ENCODE data around the gene NOL11.
"Not testable (repeated sequence)": the region's sequence is repeated elsewhere in the genome, so short reads cannot be mapped to it uniquely, and the experiment has no call there.

NOL11 gene

DNA sequence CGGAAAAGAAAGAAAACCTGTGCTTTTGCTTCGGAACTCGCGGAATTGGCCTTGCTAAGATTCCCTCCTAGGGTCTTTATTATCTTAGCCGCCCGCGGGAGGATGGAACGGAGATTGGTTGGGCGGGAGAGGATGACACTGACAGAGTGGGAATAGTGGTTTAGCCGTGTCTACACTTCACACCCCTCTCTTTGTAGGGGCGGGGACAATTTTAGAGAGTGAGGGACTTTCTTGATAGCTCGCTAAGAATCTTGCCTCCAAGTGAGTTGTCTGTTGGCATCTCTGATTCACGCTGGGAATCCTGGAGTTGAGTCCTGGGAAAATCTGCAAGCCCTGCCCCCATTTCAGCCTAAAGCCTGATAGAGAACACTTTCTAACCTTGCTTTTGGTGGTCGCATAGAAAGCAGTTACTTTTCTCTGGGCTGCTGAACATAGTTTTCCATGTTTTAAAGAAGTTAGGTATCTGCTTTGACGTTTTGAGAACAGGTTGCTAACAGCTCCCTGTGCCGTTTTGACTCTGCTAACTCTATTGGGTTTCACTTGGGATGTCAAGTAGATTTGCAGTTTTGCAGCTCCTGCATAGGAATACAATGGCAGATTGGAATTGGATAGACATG, 697 bp downstream of the NOL11 start:
- Mint-ChIP-seq H3K4me3 (peak overlapping the region; percentile 92), H3K36me3 (peaks cover 29% of the 10 kb centered on the region), H3K27me3 (no peaks in the 10 kb centered on the region), H3K9me3 (no peaks in the 10 kb centered on the region), H3K4me1 (peaks cover 36% of the 10 kb centered on the region), H3K27ac (peak overlapping the region; percentile 98)
- no peak for DNase-seq
- CTCF ChIA-PET = interaction anchor here (1.0 to 2.0 kb wide), 4 partner anchors 10 to 344 kb away, joined by 3 to 6 read pairs (median 4); partner anchors contain the start of gene BPTF

DNA sequence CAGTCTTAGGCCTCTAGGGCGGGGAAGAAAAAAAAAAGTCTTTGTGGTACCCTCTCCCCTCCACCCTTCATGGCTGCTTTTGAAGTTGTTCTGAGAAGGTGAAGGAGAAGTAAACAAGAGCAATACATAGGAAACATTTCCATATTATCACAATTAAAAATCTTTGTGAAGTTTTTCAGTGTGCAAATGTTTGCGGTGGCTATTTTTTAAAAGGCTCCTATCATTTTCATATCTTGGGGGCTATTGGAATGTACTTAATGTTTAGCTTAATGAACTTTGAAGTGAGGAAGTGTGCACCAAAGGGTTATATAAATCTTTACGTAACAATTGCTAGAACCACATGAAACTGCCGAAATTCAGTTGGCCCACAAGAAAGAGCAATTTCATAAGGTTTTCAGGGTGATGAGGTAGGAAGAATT, 7.6 kb downstream of the NOL11 start:
- no peaks in the 10 kb centered on the region for H3K9me3 Mint-ChIP-seq
- no peaks in the 10 kb centered on the region for H3K27me3 Mint-ChIP-seq
- DNase-seq = peak; percentile 36
- H3K27ac Mint-ChIP-seq = peak overlapping the region; percentile 99
- CTCF ChIA-PET = no interaction called here
- H3K4me1 Mint-ChIP-seq = peaks cover 60% of the 10 kb centered on the region
- peak overlapping the region; percentile 48 for H3K4me3 Mint-ChIP-seq
- H3K36me3 Mint-ChIP-seq = peaks cover 73% of the 10 kb centered on the region

DNA sequence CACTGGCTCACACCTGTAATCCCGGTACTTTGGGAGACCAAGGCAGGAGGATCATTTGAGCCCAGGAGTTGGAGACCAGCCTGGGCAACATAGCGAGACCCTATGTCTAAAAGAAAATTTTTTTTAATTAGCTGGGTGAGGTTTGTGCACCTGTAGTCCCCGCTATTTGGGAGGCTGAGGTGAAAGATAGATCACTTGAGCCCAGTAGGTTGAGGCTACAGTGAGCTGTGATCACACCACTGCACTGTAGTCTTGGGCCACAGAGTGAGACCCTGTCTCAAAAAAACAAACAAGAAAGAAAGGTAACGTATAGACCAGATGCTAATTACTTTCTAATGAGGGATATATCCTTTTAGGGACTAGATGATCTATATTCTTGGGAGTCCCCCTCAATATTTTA, 8.1 kb downstream of the NOL11 start:
- H3K27ac Mint-ChIP-seq = peak overlapping the region; percentile 99
- H3K36me3 Mint-ChIP-seq = peaks cover 75% of the 10 kb centered on the region
- no peaks in the 10 kb centered on the region for H3K9me3 Mint-ChIP-seq
- CTCF ChIA-PET = no interaction called here
- no peaks in the 10 kb centered on the region for H3K27me3 Mint-ChIP-seq
- peak overlapping the region; percentile 48 for H3K4me3 Mint-ChIP-seq
- peaks cover 57% of the 10 kb centered on the region for H3K4me1 Mint-ChIP-seq
- DNase-seq = no peak

DNA sequence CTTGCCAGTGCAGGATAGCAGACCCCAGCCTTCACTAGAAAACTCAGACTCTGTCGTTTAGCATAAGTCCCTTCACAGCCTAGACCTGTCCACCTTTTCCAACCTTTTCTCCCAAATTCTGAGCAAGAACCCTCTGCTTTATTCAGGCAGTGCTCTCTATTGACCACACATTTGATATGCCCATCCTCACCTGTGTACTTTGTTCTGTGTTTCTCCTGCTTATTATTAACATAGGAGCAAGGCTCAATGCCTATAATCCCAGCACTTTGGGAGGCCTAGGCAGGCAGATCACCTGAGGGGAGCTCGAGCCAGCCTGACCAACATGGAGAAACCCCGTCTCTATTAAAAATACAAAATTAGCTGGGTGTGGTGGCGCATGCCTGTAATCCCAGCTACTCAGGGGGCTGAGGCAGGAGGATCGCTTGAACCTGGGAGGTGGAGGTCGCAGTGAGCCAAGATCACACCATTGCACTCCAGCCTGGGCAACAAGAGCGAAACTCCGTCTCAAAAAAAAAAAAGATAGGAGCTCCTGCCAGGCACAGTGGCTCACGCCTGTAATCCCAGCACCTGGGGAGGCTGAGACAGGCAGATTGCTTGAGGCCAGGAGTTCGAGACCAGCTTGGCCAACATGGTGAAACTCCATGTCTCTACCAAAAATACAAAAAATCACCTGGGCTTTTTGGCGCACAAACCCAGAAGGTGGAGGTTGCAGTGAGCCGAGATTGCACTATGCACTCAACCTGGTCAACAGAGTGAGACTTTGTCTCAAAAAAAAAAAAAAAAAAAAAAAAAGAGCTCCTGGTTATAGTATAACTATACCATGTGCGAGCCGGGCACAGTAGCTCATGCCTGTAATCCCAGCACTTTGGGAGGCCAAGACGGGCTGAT, 9.7 kb downstream of the NOL11 start:
- H3K9me3 Mint-ChIP-seq, H3K27me3 Mint-ChIP-seq, H3K4me3 Mint-ChIP-seq, CTCF ChIA-PET, DNase-seq: not testable (repeated sequence)
- peaks cover 49% of the 10 kb centered on the region for H3K4me1 Mint-ChIP-seq
- peaks cover 70% of the 10 kb centered on the region for H3K36me3 Mint-ChIP-seq
- peak overlapping the region; percentile 99 for H3K27ac Mint-ChIP-seq

DNA sequence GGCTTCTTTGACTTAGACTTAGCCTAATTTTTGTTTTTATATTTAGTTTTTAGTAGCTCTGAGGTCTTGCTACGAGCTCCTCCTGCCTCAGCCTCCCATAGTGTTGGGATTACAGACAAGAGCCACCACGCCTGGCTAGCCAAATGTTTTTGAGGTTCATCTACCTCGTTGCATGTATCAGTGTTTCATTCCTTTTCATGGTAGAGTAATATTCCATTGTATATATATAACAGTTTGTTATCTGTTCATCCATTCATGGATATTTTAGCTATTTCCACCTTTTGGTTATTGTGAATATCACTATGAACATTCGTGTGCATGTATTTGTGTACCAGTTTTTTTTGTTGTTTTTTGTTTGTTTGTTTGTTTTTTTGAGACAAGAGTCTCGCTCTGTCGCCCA, 12.2 kb downstream of the NOL11 start:
- Mint-ChIP-seq H3K9me3 (no peaks in the 10 kb centered on the region), H3K27ac (peak overlapping the region; percentile 5), H3K4me1 (peaks cover 45% of the 10 kb centered on the region), H3K4me3 (no peak overlapping the region), H3K36me3 (peaks cover 73% of the 10 kb centered on the region), H3K27me3 (no peaks in the 10 kb centered on the region)
- no peak for DNase-seq
- CTCF ChIA-PET = no interaction called here

DNA sequence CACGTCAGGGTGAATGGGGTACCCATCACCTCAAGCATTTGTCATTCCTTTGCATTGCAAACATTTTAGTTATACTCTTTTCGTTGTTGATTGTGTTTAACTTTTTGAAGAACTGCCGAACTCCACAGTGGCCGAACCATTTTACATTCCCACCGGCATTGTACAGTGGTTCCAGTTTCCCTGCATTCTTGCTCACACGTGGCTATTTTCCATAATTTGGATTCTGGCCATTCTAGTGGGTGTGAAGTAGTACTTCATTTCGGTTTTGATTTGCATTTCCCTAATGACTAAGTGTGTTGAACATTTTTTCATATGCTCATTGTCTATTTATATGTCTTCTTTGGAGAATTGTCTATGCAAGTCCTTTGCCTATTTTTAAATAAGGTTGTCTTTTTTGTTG, 13.0 kb downstream of the NOL11 start:
- Mint-ChIP-seq H3K27ac (no peak overlapping the region), H3K4me1 (peaks cover 37% of the 10 kb centered on the region), H3K36me3 (peaks cover 67% of the 10 kb centered on the region), H3K9me3 (no peaks in the 10 kb centered on the region), H3K27me3 (no peaks in the 10 kb centered on the region), H3K4me3 (no peak overlapping the region)
- DNase-seq = no peak
- CTCF ChIA-PET = no interaction called here

DNA sequence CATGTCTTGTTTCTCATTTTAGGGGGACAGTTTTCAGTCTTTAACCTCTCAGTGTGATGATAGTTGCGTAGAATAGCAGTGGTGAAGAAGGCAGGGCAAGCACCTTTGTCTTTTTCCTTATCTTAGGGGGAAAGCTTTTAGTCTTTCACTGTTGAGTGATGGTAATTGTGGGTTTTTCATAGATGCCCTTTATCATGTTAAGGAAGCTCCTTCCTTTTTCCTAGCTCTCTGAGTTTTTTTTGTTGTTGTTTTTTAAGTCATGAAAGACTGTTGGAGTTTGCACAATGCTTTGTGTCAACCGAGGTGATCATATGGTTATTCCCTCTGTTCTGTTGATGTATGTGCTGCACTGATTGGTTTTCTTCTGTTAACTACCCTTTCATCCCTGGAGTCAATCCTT, 15.7 kb downstream of the NOL11 start:
- Mint-ChIP-seq H3K36me3 (peaks cover 74% of the 10 kb centered on the region), H3K4me1 (peaks cover 18% of the 10 kb centered on the region), H3K27me3 (no peaks in the 10 kb centered on the region), H3K4me3 (no peak overlapping the region), H3K27ac (no peak overlapping the region), H3K9me3 (no peaks in the 10 kb centered on the region)
- CTCF ChIA-PET = no interaction called here
- DNase-seq = no peak

DNA sequence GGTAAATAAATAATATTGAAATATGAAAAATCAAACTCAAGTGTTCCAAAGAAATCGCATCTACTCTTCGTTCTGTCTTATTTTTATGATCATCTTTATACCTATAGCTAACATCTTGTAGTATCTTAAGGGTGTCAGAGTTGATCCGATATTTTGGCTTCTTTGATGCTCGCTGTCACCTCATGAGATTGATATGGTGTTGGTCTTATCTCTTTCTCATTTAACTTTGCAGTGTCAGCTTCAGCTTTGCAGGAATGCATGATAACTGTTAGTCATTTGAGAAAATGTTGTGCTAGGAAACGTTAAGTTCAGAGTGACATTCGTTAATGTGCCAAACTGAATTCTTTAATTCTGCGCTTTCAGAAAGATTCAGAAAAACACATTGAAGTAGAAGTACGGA, 19.4 kb downstream of the NOL11 start:
- peaks cover 60% of the 10 kb centered on the region for H3K36me3 Mint-ChIP-seq
- no peak overlapping the region for H3K27ac Mint-ChIP-seq
- no peaks in the 10 kb centered on the region for H3K27me3 Mint-ChIP-seq
- H3K9me3 Mint-ChIP-seq = no peaks in the 10 kb centered on the region
- DNase-seq = no peak
- CTCF ChIA-PET = no interaction called here
- peaks cover 9% of the 10 kb centered on the region for H3K4me1 Mint-ChIP-seq
- H3K4me3 Mint-ChIP-seq = no peak overlapping the region

DNA sequence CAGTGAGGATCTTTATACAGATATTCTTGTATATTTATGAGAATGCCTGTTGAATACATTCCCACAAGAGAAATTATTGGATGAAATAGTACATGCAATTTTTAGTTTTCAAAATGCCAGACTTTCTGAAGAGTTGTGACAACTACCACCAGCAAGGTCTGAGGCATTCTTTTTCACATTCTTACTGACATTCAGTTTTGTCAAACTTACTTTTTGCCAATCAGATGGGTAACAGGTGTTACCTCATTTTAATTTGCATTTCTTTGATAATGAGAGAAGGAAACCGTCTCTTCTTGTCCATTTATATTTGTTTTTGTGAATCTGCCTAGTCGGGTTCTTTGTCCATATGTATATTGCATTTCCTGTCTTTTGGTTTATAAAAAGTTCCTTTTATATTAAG, 24.3 kb downstream of the NOL11 start:
- no peaks in the 10 kb centered on the region for H3K4me1 Mint-ChIP-seq
- CTCF ChIA-PET = no interaction called here
- DNase-seq = no peak
- no peak overlapping the region for H3K27ac Mint-ChIP-seq
- H3K4me3 Mint-ChIP-seq = no peak overlapping the region
- H3K9me3 Mint-ChIP-seq = no peaks in the 10 kb centered on the region
- H3K27me3 Mint-ChIP-seq = no peaks in the 10 kb centered on the region
- H3K36me3 Mint-ChIP-seq = peaks cover 45% of the 10 kb centered on the region

DNA sequence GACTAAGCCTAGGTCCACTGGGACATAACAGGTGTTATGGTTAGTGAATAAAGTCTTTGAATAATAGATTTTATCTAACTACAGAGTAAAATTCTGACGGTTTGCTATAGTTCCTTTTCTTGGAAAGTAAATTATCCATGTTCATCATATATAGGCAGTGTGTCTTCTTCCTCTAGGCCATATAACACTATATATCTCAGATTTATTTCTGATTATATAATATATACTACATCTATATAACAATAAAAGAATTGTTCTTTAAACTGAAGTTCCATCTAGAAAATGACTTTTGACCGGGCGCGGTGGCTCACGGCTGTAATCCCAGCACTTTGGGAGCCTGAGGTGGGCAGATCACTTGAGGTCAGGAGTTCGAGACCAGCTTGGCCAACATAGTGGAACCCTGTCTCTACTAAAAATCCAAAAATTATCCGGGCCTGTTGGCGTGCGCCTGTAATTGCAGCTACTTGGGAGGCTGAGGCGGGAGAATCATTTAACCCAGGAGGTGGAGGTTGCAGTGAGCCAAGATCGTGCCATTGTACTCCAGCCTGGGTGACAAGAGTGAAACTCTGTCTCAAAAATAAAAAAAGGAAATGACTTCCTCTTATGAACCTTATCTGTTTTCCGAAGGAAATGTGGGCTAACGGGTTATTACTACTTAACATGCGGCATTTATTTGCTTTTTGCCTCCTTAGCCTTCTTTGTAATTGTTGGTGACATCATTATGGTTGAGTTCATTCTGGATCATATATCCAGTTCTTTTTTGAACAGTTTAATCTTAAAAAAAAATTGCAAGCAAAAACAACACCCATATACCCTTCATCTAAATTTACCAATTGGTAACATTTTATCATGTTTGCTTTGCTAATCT, 29.2 kb downstream of the NOL11 start:
- Mint-ChIP-seq H3K36me3 (peaks cover 60% of the 10 kb centered on the region), H3K4me3 (no peak overlapping the region), H3K9me3 (peaks cover 7% of the 10 kb centered on the region), H3K4me1 (no peaks in the 10 kb centered on the region), H3K27me3 (no peaks in the 10 kb centered on the region), H3K27ac (peak overlapping the region; percentile 37)
- DNase-seq = no peak
- CTCF ChIA-PET = no interaction called here

DNA sequence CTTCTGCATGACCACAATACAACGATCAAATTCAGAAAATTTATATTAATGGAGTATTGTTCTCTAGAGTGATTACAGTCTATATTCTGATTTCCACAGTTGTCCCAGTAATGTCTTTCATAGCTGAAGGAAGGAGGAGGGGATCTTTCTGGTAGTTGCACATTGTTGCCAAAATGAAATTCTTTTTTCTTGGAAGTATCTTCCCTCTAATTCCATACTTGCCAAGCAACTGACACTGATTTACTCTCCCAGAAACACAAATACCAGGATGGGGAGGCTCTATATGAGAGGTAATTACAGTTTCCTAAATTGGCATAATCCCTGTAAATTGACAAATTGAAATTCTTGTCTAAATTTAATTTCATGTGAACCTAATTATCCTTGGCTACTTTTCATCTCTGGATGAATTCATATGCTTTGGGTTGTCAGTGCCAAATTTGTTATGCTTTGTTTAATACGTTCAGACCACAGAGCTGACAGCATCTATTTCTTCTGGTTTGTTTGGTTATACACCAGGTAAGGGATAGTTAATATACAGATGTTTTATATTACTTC, 30.0 kb downstream of the NOL11 start:
- Mint-ChIP-seq H3K9me3 (peaks cover 7% of the 10 kb centered on the region), H3K36me3 (peaks cover 53% of the 10 kb centered on the region), H3K27ac (no peak overlapping the region), H3K4me3 (no peak overlapping the region), H3K4me1 (no peaks in the 10 kb centered on the region), H3K27me3 (no peaks in the 10 kb centered on the region)
- CTCF ChIA-PET = no interaction called here
- DNase-seq = no peak

DNA sequence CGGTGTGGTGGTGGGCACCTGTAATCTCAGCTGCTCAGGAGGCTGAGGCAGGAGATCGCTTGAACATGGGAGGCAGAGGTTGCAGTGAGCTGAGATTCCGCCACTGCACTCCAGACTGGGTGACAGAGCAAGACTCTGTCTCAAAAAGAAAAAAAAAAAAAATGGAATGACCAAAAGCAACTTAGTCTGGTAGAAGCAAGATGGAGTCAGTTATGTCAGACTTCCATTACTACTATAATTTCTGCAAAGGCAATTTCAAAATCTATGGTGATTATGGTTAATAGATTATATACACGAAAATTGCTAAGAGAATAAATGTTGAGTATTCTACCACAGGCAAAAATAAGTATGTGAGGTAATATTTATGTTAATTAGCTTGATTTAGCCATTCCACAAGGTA, 32.3 kb downstream of the NOL11 start:
- CTCF ChIA-PET = no interaction called here
- Mint-ChIP-seq H3K27ac (no peak overlapping the region), H3K27me3 (no peaks in the 10 kb centered on the region), H3K4me1 (no peaks in the 10 kb centered on the region), H3K36me3 (peaks cover 48% of the 10 kb centered on the region), H3K4me3 (no peak overlapping the region), H3K9me3 (peaks cover 7% of the 10 kb centered on the region)
- no peak for DNase-seq

DNA sequence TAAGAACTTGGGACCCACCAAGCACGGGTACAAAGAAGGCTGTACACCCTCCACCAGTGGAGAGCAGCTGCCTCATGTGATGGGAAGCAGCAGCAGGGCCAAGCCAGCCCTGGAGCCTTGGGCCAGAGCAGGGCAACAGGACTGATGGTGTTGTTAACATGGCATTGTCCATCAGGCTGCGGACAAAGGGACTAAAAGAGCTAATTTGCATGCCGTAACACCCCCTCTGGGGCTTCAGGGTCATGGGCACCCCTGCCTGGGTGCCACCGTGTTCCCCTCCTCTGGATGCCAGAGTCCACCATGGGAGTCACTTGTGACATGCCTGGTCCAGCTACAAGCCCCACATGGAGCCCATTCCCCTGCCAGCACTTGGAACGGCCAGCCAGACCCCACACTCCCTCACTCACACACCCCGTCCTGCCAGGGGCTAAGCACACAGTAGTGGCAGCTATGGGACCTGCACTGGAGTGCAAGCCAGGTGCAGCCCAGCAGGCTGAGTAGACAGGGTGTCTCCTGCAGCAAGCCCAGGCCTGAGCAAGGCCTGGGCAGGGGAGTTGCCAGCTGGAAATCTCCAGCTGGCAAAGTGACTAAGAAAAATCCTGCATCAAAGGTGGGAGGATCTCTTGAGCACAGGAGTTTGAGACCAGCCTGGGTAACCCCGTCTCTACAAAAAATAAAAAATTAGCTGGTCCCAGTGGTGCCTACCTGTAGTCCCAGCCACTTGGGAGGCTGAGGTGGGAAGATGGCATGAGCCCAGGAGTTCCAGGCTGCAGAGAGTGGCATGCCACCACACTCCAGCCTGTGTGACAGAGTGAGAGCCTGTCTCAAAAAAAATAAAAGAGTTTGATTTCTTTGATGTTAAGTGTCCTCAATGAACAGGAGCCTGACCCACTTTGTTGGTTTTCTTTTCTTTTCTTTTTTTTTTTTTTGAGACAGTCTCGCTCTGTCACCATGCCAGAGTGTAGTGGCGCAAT, 33.7 kb downstream of the NOL11 start:
- H3K27me3 Mint-ChIP-seq = no peaks in the 10 kb centered on the region
- peaks cover 51% of the 10 kb centered on the region for H3K36me3 Mint-ChIP-seq
- peak overlapping the region; percentile 60 for H3K27ac Mint-ChIP-seq
- H3K9me3 Mint-ChIP-seq = peaks cover 7% of the 10 kb centered on the region
- no peak for DNase-seq
- H3K4me3 Mint-ChIP-seq = no peak overlapping the region
- H3K4me1 Mint-ChIP-seq = no peaks in the 10 kb centered on the region
- CTCF ChIA-PET = interaction anchor here (0.6 kb wide), 1 partner anchor 73 kb away, joined by 6 read pairs; the partner anchor contains the start of gene BPTF
